Measurements from ENCODE around the gene DHPS.
A peak's percentile ranks its signal among the peaks of the same experiment; 100 is the strongest.
"Not testable (repeated sequence)": the region's sequence is repeated elsewhere in the genome, so short reads cannot be mapped to it uniquely, and the experiment has no call there.

Gene DHPS

GRCh38 chr19:12643716-12644115, 38.0 kb downstream of the DHPS start:
- DNase-seq (ENCODE audit: low spot score), result not testable (repeated sequence)

- DNase-seq (ENCODE audit: low spot score), result no peak
Measured at GRCh38 chr19:12642506-12642905, 39.2 kb downstream of the DHPS start.

- no peak for DNase-seq (ENCODE audit: low spot score)
Measured at GRCh38 chr19:12641456-12641855, 40.2 kb downstream of the DHPS start.

GRCh38 chr19:12639901-12640613, 41.6 kb downstream of the DHPS start:
- peak; percentile 92 for DNase-seq (ENCODE audit: low spot score)

GRCh38 chr19:12638611-12639182, 43.0 kb downstream of the DHPS start:
- no peak for DNase-seq (ENCODE audit: low spot score)

GRCh38 chr19:12636631-12637030, 45.0 kb downstream of the DHPS start:
- no peak for DNase-seq (ENCODE audit: low spot score)

- DNase-seq (ENCODE audit: low spot score), result no peak
Measured at GRCh38 chr19:12629215-12629614, 52.5 kb downstream of the DHPS start.

GRCh38 chr19:12628040-12629022, 53.3 kb downstream of the DHPS start:
- no peak for DNase-seq (ENCODE audit: low spot score)

- DNase-seq (ENCODE audit: low spot score), result no peak
Measured at GRCh38 chr19:12626958-12627357, 54.7 kb downstream of the DHPS start.

Measured in HuH-7.5 (cell line).